IMR-90 (cell line): ENCODE measurements around the gene CRACR2B. TPM values are rescaled to one million over a fixed set of nuclear protein-coding genes. Genes with fewer than 3 reads are reported as not detected.

Experiments used
- ATAC-seq: fragments of 200-7000 bp; cut with Tn5 transposase; 2 replicates; pipeline ENCODE4 v1.9.1; 2020; ENCODE audit warnings: low read depth, mild to moderate bottlenecking, moderate library complexity
- BruUV-seq: library from RNA; stranded (reverse); fragments of 400-500 nt; replicated peaks from 2 replicates; lab custom pipeline; 2021; lab: Mats Ljungman, UMichigan
- CTCF ChIA-PET: fragments of 300-600 bp; formaldehyde crosslinking; extraction: SDS; loops from one replicate; lab custom pipeline; 2021; ENCODE audit warnings: antibody characterized with exemption; lab: Yijun Ruan, JAX
- POLR2A ChIA-PET: fragments of 300-600 bp; sonication (Branson Sonifier 250); formaldehyde crosslinking; loops from one replicate; lab custom pipeline; 2022; ENCODE audit warnings: antibody characterized with exemption; ENCODE audit not compliant: unreplicated experiment; lab: Charles Lee
- DNase-seq: peaks from one replicate; pipeline ENCODE4 v3.0.0; 2013
- H2AFZ ChIP-seq: replicated peaks from 2 replicates; pipeline ENCODE3; 2013; ENCODE audit warnings: low read length, mild to moderate bottlenecking; ENCODE audit not compliant: poor library complexity
- H2AK5ac ChIP-seq: 2 replicates; pipeline ENCODE4 v1.6.1; 2013; ENCODE audit warnings: low read depth, low read length, inconsistent platforms
- H2AK9ac ChIP-seq: replicated peaks from 2 replicates; pipeline ENCODE3; 2013; ENCODE audit warnings: mild to moderate bottlenecking, low read depth, low read length, moderate library complexity; ENCODE audit not compliant: poor library complexity
- H2BK120ac ChIP-seq: 2 replicates; pipeline ENCODE4 v1.6.1; 2013; ENCODE audit warnings: low read depth, low read length, inconsistent platforms
- H2BK15ac ChIP-seq: 3 replicates; pipeline ENCODE4 v1.6.1; 2013; ENCODE audit warnings: low read depth, low read length, inconsistent platforms
- H2BK20ac ChIP-seq: 2 replicates; pipeline ENCODE4 v1.6.1; 2013; ENCODE audit warnings: low read depth, mild to moderate bottlenecking, inconsistent platforms, low read length, moderate library complexity
- H2BK5ac ChIP-seq: 2 replicates; pipeline ENCODE4 v1.6.1; 2013; ENCODE audit warnings: mild to moderate bottlenecking, low read depth, low read length, inconsistent platforms; ENCODE audit not compliant: poor library complexity, severe bottlenecking
- H3K14ac ChIP-seq: replicated peaks from 2 replicates; pipeline ENCODE4 v1.6.1; 2013; ENCODE audit warnings: low read depth, low read length, inconsistent platforms
- H3K18ac ChIP-seq: 2 replicates; pipeline ENCODE4 v1.6.1; 2013; ENCODE audit warnings: low read depth, low read length, control low read depth
- H3K23ac ChIP-seq: 2 replicates; pipeline ENCODE4 v1.6.1; 2013; ENCODE audit warnings: low read depth, low read length, inconsistent platforms
- H3K27ac ChIP-seq: 2 replicates; pipeline ENCODE4 v1.5.1; 2013; ENCODE audit warnings: mild to moderate bottlenecking, control low read depth, low read length; ENCODE audit not compliant: insufficient read depth
- H3K27me3 ChIP-seq: 2 replicates; pipeline ENCODE4 v1.6.1; 2013; ENCODE audit warnings: low read length; ENCODE audit not compliant: control insufficient read depth, insufficient read depth
- H3K36me3 ChIP-seq: 2 replicates; pipeline ENCODE4 v1.6.1; 2013; ENCODE audit warnings: low read length, mixed read lengths; ENCODE audit not compliant: control insufficient read depth, insufficient read depth
- H3K4ac ChIP-seq: 2 replicates; pipeline ENCODE4 v1.6.1; 2013; ENCODE audit warnings: low read depth, low read length, inconsistent platforms
- H3K4me1 ChIP-seq: 2 replicates; pipeline ENCODE4 v1.6.1; 2013; ENCODE audit warnings: low read length, mixed read lengths; ENCODE audit not compliant: control insufficient read depth, insufficient read depth
- H3K4me2 ChIP-seq: 2 replicates; pipeline ENCODE4 v1.6.1; 2013; ENCODE audit warnings: low read depth, mild to moderate bottlenecking, control low read depth, low read length, moderate library complexity
- H3K4me3 ChIP-seq: 2 replicates; pipeline ENCODE4 v1.5.1; 2013; ENCODE audit warnings: low read depth, mild to moderate bottlenecking, control low read depth, low read length, moderate library complexity; ENCODE audit not compliant: insufficient read depth
- H3K56ac ChIP-seq: 2 replicates; pipeline ENCODE4 v1.6.1; 2013; ENCODE audit warnings: low read length, inconsistent platforms; ENCODE audit not compliant: insufficient read depth; ENCODE audit errors: extremely low read depth
- H3K79me1 ChIP-seq, 2 experiments: 2 replicates each; pipeline ENCODE4 v1.6.1; 2013; ENCODE audit warnings: low read length in 2 of 2, inconsistent platforms in 1 of 2, low read depth in 1 of 2
- H3K9ac ChIP-seq: 2 replicates; pipeline ENCODE4 v1.6.1; 2013; ENCODE audit warnings: low read depth, low read length, control low read depth
- H3K9me1 ChIP-seq: 2 replicates; pipeline ENCODE4 v1.6.1; 2013; ENCODE audit warnings: low read length, inconsistent platforms; ENCODE audit not compliant: insufficient read depth
- H3K9me3 ChIP-seq: 2 replicates; pipeline ENCODE4 v1.6.1; 2013; ENCODE audit warnings: low read length; ENCODE audit not compliant: control insufficient read depth, insufficient read depth
- H4K20me1 ChIP-seq: 2 replicates; pipeline ENCODE4 v1.6.1; 2013; ENCODE audit warnings: low read length, inconsistent platforms; ENCODE audit not compliant: insufficient read depth
- H4K5ac ChIP-seq: 2 replicates; pipeline ENCODE4 v1.6.1; 2013; ENCODE audit warnings: mild to moderate bottlenecking, low read depth, low read length, control low read depth
- H4K8ac ChIP-seq, 2 experiments: 2 replicates each; pipeline ENCODE4 v1.6.1; 2013; ENCODE audit warnings: low read depth in 2 of 2, low read length in 2 of 2, control low read depth in 1 of 2, inconsistent platforms in 1 of 2
- H4K91ac ChIP-seq: 2 replicates; pipeline ENCODE4 v1.6.1; 2013; ENCODE audit warnings: low read depth, low read length, inconsistent platforms; ENCODE audit not compliant: insufficient read depth
- BHLHE40 ChIP-seq: fragments of 150-350 bp; IDR thresholded peaks from 2 replicates; pipeline ENCODE4 v1.6.1; 2016; ENCODE audit warnings: mild to moderate bottlenecking, low read depth, low read length
- CEBPB ChIP-seq: IDR thresholded peaks from 2 replicates; pipeline ENCODE4 v1.6.1; 2012; ENCODE audit warnings: low read depth, low read length, improper control_type of control experiment
- CHD1 ChIP-seq: IDR thresholded peaks from 2 replicates; pipeline ENCODE4 v1.6.1; 2012; ENCODE audit warnings: low read depth, low read length, improper control_type of control experiment
- CTCF ChIP-seq: conservative IDR thresholded peaks from 2 replicates; pipeline ENCODE4 v1.5.1; 2012; ENCODE audit warnings: mild to moderate bottlenecking, low read depth, low read length, improper control_type of control experiment
- ELK1 ChIP-seq: fragments of 150-350 bp; IDR thresholded peaks from 2 replicates; pipeline ENCODE4 v1.6.1; 2016; ENCODE audit warnings: low read depth, mild to moderate bottlenecking, low read length, moderate library complexity, borderline replicate concordance
- MAFK ChIP-seq: IDR thresholded peaks from 2 replicates; pipeline ENCODE4 v1.6.1; 2012; ENCODE audit warnings: low read depth, low read length, improper control_type of control experiment
- MAZ ChIP-seq: IDR thresholded peaks from 2 replicates; pipeline ENCODE4 v1.6.1; 2012; ENCODE audit warnings: low read depth, mild to moderate bottlenecking, low read length, improper control_type of control experiment, moderate library complexity, borderline replicate concordance
- MXI1 ChIP-seq: IDR thresholded peaks from 2 replicates; pipeline ENCODE4 v1.6.1; 2012; ENCODE audit warnings: low read depth, mild to moderate bottlenecking, low read length, moderate library complexity, borderline replicate concordance
- NFE2L2 ChIP-seq: fragments of 150-350 bp; IDR thresholded peaks from 2 replicates; pipeline ENCODE4 v1.6.1; 2016; ENCODE audit warnings: low read depth, mild to moderate bottlenecking, low read length
- POLR2A ChIP-seq: IDR thresholded peaks from 2 replicates; pipeline ENCODE4 v1.6.1; 2012; ENCODE audit warnings: mild to moderate bottlenecking, low read depth, low read length
- RAD21 ChIP-seq: IDR thresholded peaks from 2 replicates; pipeline ENCODE4 v1.6.1; 2012; ENCODE audit warnings: low read length, improper control_type of control experiment
- RCOR1 ChIP-seq: IDR thresholded peaks from 2 replicates; pipeline ENCODE4 v1.6.1; 2012; ENCODE audit warnings: mild to moderate bottlenecking, low read length, improper control_type of control experiment; ENCODE audit not compliant: insufficient replicate concordance
- RFX5 ChIP-seq: IDR thresholded peaks from 2 replicates; pipeline ENCODE4 v1.8.0; 2012; ENCODE audit warnings: low read depth, mild to moderate bottlenecking, low read length, moderate library complexity
- SMC3 ChIP-seq: fragments of 150-350 bp; IDR thresholded peaks from 2 replicates; pipeline ENCODE4 v1.6.1; 2016; ENCODE audit warnings: low read depth, mild to moderate bottlenecking, antibody characterized with exemption, low read length, moderate library complexity
- USF2 ChIP-seq: fragments of 150-350 bp; IDR thresholded peaks from 2 replicates; pipeline ENCODE4 v1.6.1; 2017; ENCODE audit warnings: mild to moderate bottlenecking, antibody characterized with exemption, low read length, low read depth
- WGBS, 2 experiments: methylation state at CpG; one replicate each; pipeline versions ENCODE4 v1.1.5 to v1.1.7; 2013; ENCODE audit warnings: missing lambda C conversion rate in 2 of 2; ENCODE audit not compliant: insufficient read length in 1 of 2; ENCODE audit errors: extremely low coverage in 2 of 2; 5-methylcytosine and 5-hydroxymethylcytosine counted together
- dilution Hi-C: fragments of 300-500 bp; cut with HindIII; formaldehyde crosslinking; loops from one replicate; pipeline ENCODE4 v1.14.3; 2018; ENCODE audit warnings: low sequenced_read_pairs; ENCODE audit not compliant: unreplicated experiment
- in situ Hi-C: fragments of 300-500 bp; cut with MboI; formaldehyde crosslinking; loops from 3 replicates; pipeline ENCODE4 v1.14.3; 2019; ENCODE audit warnings: low sequenced_read_pairs, inconsistent platforms, mixed read lengths
- intact Hi-C: fragments of 100-400 bp; cut with micrococcal nuclease; formaldehyde crosslinking; loops from 2 replicates; pipeline ENCODE4 v1.10.0; 2022
- polyA plus RNA-seq, 3 experiments: library from polyadenylated mRNA; depleted of rRNA; stranded (reverse); fragments of >200 nt; gene quantifications; 2 replicates each; pipeline ENCODE4 v1.2.3, GENCODE V29; 2012; ENCODE audit warnings: low replicate concordance in 1 of 3
- total RNA-seq: library from RNA; depleted of rRNA; stranded (reverse); fragments of >200 nt; gene quantifications from 2 replicates; pipeline ENCODE4 v1.2.3, GENCODE V29; 2012

Gene CRACR2B
- total and polyA plus RNA-seq, 2 of the 4 experiments (the other 2 are of a cell fraction), result 0.54 to 2.5 TPM

- H2BK120ac ChIP-seq, result no peak overlapping the region
- no peak overlapping the region for H2BK20ac ChIP-seq
- no peak overlapping the region for H2BK5ac ChIP-seq
- no peaks in the 10 kb centered on the region for H3K9me3 ChIP-seq
- H3K56ac ChIP-seq, result no peak overlapping the region
- WGBS, 2 experiments, result no CpG with 5 or more reads among the region's 5 CpGs
- no peak overlapping the region for H3K4me3 ChIP-seq
- no peak for DNase-seq
- no TSS peak for BruUV-seq
- H3K23ac ChIP-seq, result no peak overlapping the region
- peaks cover 79% of the 10 kb centered on the region for H4K20me1 ChIP-seq
- H3K27ac ChIP-seq, result no peak overlapping the region
- no peak overlapping the region for H3K9ac ChIP-seq
- H3K79me1 ChIP-seq, result peaks cover 14 to 69% of the 10 kb centered on the region in 2 experiments; a peak in 3 of 4 replicates
- H3K9me1 ChIP-seq, result peaks cover 23% of the 10 kb centered on the region
- no peak overlapping the region for H2AFZ ChIP-seq
- no peak overlapping the region for H3K14ac ChIP-seq
- in situ Hi-C loops (no loop called here), dilution Hi-C loops (no loop called here), intact Hi-C loops (no loop called here)
- no peak for ATAC-seq
- ChIA-PET POLR2A (interaction anchor here (1.8 kb wide), 1 partner anchor 20 kb away, joined by 5 read pairs; the partner anchor contains the start of gene PNPLA2), CTCF (interaction anchor here (1.0 kb wide), 1 partner anchor 9 kb away, joined by 3 read pairs; no protein-coding TSS in a partner anchor)
- H2BK15ac ChIP-seq, result no peak overlapping the region
- peaks cover 26% of the 10 kb centered on the region for H3K4me1 ChIP-seq
- H2AK9ac ChIP-seq, result no peak overlapping the region
- no peak overlapping the region for H3K18ac ChIP-seq
- peaks cover 52% of the 10 kb centered on the region for H3K36me3 ChIP-seq
- H4K91ac ChIP-seq, result no peak overlapping the region
- H3K4ac ChIP-seq, result no peak overlapping the region
- TF ChIP-seq NFE2L2 (no peak), POLR2A (no peak), CTCF (no peak), ELK1 (no peak), RAD21 (no peak), RFX5 (no peak), CEBPB (no peak), MAZ (no peak), MXI1 (no peak), RCOR1 (no peak), CHD1 (no peak), SMC3 (no peak), MAFK (no peak), BHLHE40 (no peak), USF2 (no peak)
- no peaks in the 10 kb centered on the region for H3K27me3 ChIP-seq
- no peak overlapping the region for H3K4me2 ChIP-seq
- no peak overlapping the region for H4K5ac ChIP-seq
- H4K8ac ChIP-seq, result no peak overlapping the region
- no peak overlapping the region for H2AK5ac ChIP-seq
These were observed 11.5 kb downstream of the CRACR2B start for GRCh38 chr11:839280-839623.
